SK-N-MC (cell line): Measurements from ENCODE around the gene LRRC56.
A peak's percentile ranks its signal among the peaks of the same experiment; 100 is the strongest.

Experiments used
- DNase-seq: peaks from one replicate; pipeline ENCODE4 v3.0.0-alpha.2; 2011; ENCODE audit warnings: low read depth, low spot score
- H3K27ac ChIP-seq: fragments of 200-600 bp; sonication (generic); 2 replicates; pipeline ENCODE4 v1.5.1; 2016; ENCODE audit warnings: mixed run types
- H3K36me3 ChIP-seq: fragments of 200-600 bp; sonication (generic); 2 replicates; pipeline ENCODE4 v1.6.1; 2017; ENCODE audit warnings: antibody characterized with exemption, low read length, mixed read lengths; ENCODE audit not compliant: insufficient read depth
- H3K4me3 ChIP-seq: fragments of 200-600 bp; sonication (generic); 2 replicates; pipeline ENCODE4 v1.5.1; 2016
- H3K9ac ChIP-seq: fragments of 200-600 bp; sonication (generic); 2 replicates; pipeline ENCODE4 v1.8.0; 2017; ENCODE audit warnings: mixed run types, mixed read lengths; ENCODE audit not compliant: insufficient read length
- H3K9me3 ChIP-seq: fragments of 200-600 bp; sonication (generic); 2 replicates; pipeline ENCODE4 v1.6.1; 2017; ENCODE audit warnings: low read depth, mild to moderate bottlenecking, antibody characterized with exemption, low read length, moderate library complexity, mixed read lengths
- EZH2 ChIP-seq: fragments of 200-600 bp; sonication (generic); IDR thresholded peaks from one replicate; pipeline ENCODE4 v1.6.1; 2017; ENCODE audit warnings: antibody characterized with exemption
- FOXP2 ChIP-seq: optimal IDR thresholded peaks from 2 replicates; pipeline ENCODE3; 2011; ENCODE audit warnings: mild to moderate bottlenecking, moderate library complexity; ENCODE audit not compliant: insufficient read depth; ENCODE audit errors: extremely low read length, control extremely low read depth
- POLR2AphosphoS5 ChIP-seq: IDR thresholded peaks from 2 replicates; pipeline ENCODE4 v1.6.1; 2012; ENCODE audit warnings: mild to moderate bottlenecking, low read depth, low read length, borderline replicate concordance

The LRRC56 gene

GRCh38 chr11:555780-556661, 18.7 kb downstream of the LRRC56 start:
- no peak overlapping the region for H3K9ac ChIP-seq
- no peaks in the 10 kb centered on the region for H3K9me3 ChIP-seq
- peak overlapping the region; percentile 78 for H3K4me3 ChIP-seq
- TF ChIP-seq EZH2 (no peak), POLR2AphosphoS5 (no peak), FOXP2 (no peak)
- H3K36me3 ChIP-seq: no peaks in the 10 kb centered on the region
- no peak overlapping the region for H3K27ac ChIP-seq
- DNase-seq: no peak

DNA sequence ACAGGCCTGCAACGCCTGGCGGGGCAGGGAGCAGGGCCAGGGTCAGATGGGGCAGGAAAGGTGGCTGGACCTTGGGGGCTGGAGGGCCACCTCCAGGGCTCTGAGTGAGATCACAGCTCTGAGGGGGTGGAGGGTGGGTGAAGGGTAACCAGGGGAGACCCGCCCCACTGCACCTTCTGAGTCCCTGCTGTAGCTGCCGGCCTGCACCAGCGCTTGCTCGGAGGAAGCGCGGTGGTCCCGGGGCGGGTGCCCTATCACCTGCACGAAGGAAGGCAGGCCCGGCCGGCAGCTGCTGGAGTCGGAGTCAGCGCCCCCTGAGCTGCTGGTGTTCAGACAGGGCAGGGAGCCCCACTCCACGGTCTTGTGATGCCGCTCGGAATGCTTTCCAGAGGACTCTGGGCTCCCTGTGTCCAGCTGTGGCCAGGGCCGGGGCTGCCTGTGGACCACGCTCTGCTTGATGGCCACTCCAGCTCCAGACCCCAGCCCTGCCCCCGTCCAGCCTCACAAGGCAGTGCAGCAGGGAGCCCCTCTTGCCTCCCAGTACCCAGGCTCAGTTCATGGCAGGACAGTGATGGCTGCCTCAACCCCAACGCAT, 19.4 kb downstream of the LRRC56 start:
- TF ChIP-seq EZH2: no peak
- no peak for TF ChIP-seq POLR2AphosphoS5
- TF ChIP-seq FOXP2: no peak
- Histone ChIP-seq H3K9me3 (no peaks in the 10 kb centered on the region), H3K9ac (no peak overlapping the region), H3K27ac (no peak overlapping the region), H3K4me3 (no peak overlapping the region), H3K36me3 (no peaks in the 10 kb centered on the region)
- DNase-seq: no peak

DNA sequence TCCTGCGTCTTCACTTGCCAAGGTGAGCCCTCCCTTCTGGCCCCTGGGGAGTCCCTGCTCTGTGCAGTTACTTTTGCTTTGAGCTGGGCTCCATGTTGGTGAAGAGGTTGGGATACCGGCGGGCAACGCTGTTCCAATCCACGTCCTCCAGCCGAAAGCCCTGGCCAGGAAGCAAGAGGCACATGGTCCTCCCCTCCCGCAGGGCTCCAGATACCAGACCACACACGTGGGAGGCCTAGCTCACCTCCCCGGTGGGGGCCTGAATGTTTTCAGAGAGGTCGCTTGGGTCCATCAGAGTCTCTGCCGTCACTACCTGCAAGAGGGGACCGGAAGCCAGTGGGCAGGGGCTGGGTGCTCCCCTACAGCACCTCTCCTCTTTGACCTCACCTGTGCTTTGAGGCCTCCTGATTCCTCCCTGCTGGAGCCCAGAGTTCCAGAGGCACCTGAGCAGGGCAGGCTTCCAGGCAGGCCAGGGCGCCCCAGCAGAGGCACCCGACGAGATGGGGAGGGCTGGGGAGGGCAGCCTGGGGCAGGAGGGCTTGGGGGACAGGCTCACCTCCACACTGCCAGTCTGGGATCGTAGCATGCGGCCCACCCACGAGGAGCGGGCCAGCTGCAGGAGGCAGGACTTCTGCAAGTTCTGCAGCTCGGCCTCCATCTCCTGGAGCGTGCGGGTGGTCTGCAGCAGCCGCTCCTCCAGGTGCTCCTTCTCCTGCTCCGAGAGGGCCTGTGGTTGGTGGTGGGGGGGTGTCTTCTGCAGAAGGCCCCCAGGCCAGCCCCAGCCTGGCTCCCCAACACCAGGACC, 20.2 kb downstream of the LRRC56 start:
- no peaks in the 10 kb centered on the region for H3K36me3 ChIP-seq
- H3K27ac ChIP-seq: no peak overlapping the region
- no peak for TF ChIP-seq FOXP2
- no peak for TF ChIP-seq EZH2
- H3K4me3 ChIP-seq: no peak overlapping the region
- no peaks in the 10 kb centered on the region for H3K9me3 ChIP-seq
- DNase-seq: no peak
- no peak overlapping the region for H3K9ac ChIP-seq

- no peak for TF ChIP-seq FOXP2
- no peak for TF ChIP-seq POLR2AphosphoS5
- no peak for TF ChIP-seq EZH2
- H3K27ac ChIP-seq: no peak overlapping the region
- no peaks in the 10 kb centered on the region for H3K36me3 ChIP-seq
- H3K9ac ChIP-seq: no peak overlapping the region
- H3K4me3 ChIP-seq: no peak overlapping the region
- no peaks in the 10 kb centered on the region for H3K9me3 ChIP-seq
- no peak for DNase-seq
Measured at GRCh38 chr11:558503-558902, 21.2 kb downstream of the LRRC56 start.

DNA sequence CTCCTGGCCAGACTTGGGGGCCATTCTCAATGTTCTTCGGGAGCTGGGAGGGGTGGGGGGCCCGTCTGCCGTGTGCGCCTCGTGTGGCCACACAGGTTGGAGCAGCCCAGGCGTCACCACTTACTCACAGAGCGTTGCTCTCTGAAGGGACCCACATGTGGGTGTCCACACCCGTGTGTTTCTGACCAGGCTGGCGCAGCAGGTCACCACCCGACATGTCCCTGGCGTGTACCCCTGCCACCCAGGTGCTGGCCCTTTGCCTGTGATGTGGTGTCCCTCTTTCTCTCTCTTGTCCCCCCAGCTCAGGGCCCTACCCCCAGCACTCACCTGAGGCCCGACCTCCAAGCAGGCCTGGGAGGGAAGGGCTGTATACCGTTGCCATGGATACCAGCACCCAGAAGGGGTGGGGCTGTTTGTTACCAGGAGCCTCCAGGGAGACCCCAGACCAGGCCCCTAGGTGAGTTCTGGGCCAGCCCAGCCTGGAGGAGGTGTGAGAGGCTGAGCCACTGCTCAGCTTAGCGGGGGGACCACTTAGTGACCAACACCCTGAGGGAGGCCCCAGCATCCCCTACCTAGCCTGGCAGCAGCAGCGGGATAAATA, 21.8 kb downstream of the LRRC56 start:
- TF ChIP-seq FOXP2 (no peak), POLR2AphosphoS5 (no peak), EZH2 (no peak)

GRCh38 chr11:559712-560304, 22.5 kb downstream of the LRRC56 start:
- Histone ChIP-seq H3K9me3 (no peaks in the 10 kb centered on the region), H3K27ac (no peak overlapping the region), H3K36me3 (no peaks in the 10 kb centered on the region), H3K9ac (peak overlapping the region; percentile 61), H3K4me3 (peak overlapping the region; percentile 80)
- DNase-seq: no peak
- no peak for TF ChIP-seq EZH2
- no peak for TF ChIP-seq FOXP2
- TF ChIP-seq POLR2AphosphoS5: no peak

More for the DNA sequence above, 21.8 kb downstream of the LRRC56 start:
- Histone ChIP-seq H3K27ac (no peak overlapping the region), H3K36me3 (no peaks in the 10 kb centered on the region), H3K9ac (no peak overlapping the region), H3K4me3 (no peak overlapping the region), H3K9me3 (no peaks in the 10 kb centered on the region)
- DNase-seq: no peak

- no peak within 1 kb of the TSS for H3K27ac ChIP-seq
- no peaks in the 10 kb centered on the region for H3K9me3 ChIP-seq
- H3K9ac ChIP-seq: peak within 1 kb of the TSS; percentile 67
- no peaks in the 10 kb centered on the region for H3K36me3 ChIP-seq
- no peak for DNase-seq
- H3K4me3 ChIP-seq: peak within 1 kb of the TSS; percentile 87
- no peak for TF ChIP-seq EZH2
- peak; percentile 63; the same call in 1 of the 2 replicates for TF ChIP-seq POLR2AphosphoS5
Measured at GRCh38 chr11:560305-561147, 23.2 kb downstream of the LRRC56 start, which contains the start of the genes LMNTD2 and RASSF7. TSS of gene LMNTD2 (minus strand) at chr11:560738. CDS start at chr11:560716, 22 bp downstream. TSS of gene RASSF7 (plus strand) at chr11:560970. CDS start at chr11:561769, 799 bp downstream.
